GM18511 (cell line): ENCODE measurements around the gene AATF.

ENCODE experiments used
- ATAC-seq: cut with Tn5 transposase; IDR thresholded peaks from one replicate; pipeline ENCODE4 v1.9.1; 2021; ENCODE audit warnings: mild to moderate bottlenecking, moderate library complexity; ENCODE audit not compliant: unreplicated experiment

The AATF gene

DNA sequence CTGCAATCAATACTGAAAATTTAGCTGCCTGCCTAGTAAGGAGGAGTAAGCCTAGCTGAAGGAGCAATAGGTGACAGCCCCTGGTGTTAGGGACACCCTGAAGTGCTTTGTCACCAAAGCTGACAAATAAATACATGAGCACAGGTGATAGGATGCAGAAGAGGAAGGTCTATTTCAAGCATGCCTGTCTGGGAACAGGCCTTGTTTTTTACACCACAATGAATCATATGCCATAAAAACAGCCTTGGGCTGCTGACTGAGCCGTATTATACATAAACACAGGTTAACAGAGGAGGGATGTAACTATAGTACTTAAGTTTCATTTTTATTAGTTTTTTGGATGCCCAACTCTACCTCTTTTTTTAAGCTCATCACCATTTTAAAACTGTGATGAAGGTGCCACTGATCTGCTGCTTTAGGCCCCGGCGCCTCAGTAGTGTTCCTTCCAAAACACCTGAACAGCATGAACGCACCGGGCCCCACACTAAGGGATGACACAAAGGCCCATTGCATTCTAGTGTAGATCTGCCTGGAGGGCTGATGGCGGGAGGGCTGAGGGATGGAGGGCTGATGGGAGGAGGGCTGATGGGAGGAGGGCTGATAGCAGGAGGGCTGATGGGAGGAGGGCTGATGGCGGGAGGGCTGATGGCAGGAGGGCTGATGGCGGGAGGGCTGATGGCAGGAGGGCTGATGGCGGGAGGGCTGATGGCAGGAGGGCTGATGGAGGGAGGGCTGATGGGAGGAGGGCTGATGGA, 150.3 kb downstream of the AATF start:
- no peak for ATAC-seq

DNA sequence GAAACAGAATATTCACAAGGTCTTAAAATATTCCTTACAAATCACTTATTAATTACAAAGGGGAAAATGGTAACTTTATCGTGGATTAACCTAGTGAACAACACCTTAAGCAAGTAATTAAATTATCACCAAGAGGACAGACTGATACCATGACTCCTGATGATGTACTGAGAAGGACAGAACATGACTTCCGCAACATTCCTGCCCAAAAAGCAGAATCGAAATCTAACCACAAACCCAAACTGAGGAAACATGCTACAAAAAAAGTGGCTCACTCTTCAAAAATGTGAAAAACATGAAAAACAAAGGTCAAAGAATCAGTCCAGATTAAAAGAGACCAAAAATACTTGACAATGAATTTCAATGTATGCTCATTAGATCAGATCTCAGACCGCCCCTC, 151.5 kb downstream of the AATF start:
- ATAC-seq: no peak

DNA sequence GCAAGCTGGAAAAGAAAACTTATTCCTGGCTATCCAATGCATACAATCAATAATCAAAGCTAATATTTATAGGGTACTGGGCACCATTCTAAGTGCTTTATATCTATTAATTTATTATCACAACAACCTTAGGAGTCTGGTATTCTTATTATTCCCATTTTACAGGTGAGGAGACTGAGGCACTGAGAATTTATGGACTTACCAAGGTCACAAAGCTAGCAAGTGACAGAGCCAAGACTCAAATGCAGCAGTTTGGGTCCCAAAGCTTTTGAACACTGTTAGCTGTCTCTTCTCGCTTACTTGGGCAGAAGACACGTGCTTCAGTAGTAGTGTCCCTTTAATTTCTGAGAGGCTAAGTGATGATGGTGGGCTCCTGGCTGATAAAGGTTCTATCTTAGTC, 152.6 kb downstream of the AATF start:
- no peak for ATAC-seq

DNA sequence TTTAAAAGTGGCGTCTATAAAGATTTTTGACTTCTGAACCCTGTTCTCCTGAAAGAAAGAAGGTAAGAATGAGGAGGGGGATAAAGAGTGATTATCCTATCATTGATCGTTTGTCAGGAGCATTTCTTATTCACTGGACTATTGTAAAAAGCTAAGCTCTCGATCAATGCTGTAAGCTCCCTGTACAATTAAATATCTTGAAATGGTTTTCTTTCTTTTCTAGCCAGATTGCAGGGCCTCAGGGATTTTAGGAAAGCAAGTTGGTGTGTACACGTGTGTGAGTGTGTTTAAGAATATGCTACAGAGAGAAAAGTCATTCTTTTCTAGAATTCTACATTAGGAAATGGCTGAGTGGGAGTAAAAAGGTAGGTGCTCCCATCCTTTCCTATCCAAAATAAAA, 154.5 kb downstream of the AATF start:
- no peak for ATAC-seq

- ATAC-seq: no peak
These were observed 157.3 kb downstream of the AATF start for GRCh38 chr17:37106049-37106448.
